LNCaP clone FGC (cell line): Measurements from ENCODE around the gene MUC4.
"Not testable (repeated sequence)": the region's sequence is repeated elsewhere in the genome, so short reads cannot be mapped to it uniquely, and the experiment has no call there.

ENCODE experiments used
- DNase-seq: peaks from one replicate; pipeline ENCODE4 v3.0.0-alpha.2; 2011; ENCODE audit warnings: low read depth
- H3K4me3 ChIP-seq: 2 replicates; pipeline ENCODE4 v1.5.1; 2011; ENCODE audit warnings: mild to moderate bottlenecking, low read depth, low read length, control low read depth
- TF ChIP-seq, protein P1 (sequence below): IDR thresholded peaks from 2 replicates; pipeline ENCODE4 v1.5.1; 2012; ENCODE audit warnings: mild to moderate bottlenecking; ENCODE audit not compliant: control insufficient read depth, insufficient read depth; ENCODE audit errors: extremely low read depth

Gene MUC4

DNA sequence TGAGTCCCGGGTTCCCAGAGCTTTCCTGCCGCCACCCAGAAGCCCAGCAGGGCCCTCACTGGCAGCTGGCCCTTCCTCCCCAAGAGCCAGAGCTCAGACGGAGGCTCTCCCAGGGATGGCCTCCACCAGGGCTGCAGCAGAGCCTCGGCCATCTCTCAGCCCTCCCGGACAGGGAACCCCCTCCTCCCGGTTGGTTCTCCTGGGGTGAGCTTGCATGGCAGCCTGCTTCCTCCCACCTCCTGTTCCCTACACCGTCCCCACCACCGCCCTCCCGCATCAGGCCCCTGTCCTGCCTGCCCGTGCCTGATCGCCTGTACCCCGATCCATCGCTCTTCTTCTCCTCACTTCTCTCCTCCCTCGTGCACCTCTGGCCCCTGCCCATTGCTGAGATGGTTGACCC is 24.1 kb upstream of the MUC4 start:
- no peak for DNase-seq
- TF ChIP-seq, protein P1, sequence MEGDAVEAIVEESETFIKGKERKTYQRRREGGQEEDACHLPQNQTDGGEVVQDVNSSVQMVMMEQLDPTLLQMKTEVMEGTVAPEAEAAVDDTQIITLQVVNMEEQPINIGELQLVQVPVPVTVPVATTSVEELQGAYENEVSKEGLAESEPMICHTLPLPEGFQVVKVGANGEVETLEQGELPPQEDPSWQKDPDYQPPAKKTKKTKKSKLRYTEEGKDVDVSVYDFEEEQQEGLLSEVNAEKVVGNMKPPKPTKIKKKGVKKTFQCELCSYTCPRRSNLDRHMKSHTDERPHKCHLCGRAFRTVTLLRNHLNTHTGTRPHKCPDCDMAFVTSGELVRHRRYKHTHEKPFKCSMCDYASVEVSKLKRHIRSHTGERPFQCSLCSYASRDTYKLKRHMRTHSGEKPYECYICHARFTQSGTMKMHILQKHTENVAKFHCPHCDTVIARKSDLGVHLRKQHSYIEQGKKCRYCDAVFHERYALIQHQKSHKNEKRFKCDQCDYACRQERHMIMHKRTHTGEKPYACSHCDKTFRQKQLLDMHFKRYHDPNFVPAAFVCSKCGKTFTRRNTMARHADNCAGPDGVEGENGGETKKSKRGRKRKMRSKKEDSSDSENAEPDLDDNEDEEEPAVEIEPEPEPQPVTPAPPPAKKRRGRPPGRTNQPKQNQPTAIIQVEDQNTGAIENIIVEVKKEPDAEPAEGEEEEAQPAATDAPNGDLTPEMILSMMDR = no peak
- H3K4me3 ChIP-seq = no peak overlapping the region

GRCh38 chr3:195834675-195835583 is 23.2 kb upstream of the MUC4 start:
- no peak for DNase-seq
- no peak overlapping the region for H3K4me3 ChIP-seq
- TF ChIP-seq, protein P1 = no peak

DNA sequence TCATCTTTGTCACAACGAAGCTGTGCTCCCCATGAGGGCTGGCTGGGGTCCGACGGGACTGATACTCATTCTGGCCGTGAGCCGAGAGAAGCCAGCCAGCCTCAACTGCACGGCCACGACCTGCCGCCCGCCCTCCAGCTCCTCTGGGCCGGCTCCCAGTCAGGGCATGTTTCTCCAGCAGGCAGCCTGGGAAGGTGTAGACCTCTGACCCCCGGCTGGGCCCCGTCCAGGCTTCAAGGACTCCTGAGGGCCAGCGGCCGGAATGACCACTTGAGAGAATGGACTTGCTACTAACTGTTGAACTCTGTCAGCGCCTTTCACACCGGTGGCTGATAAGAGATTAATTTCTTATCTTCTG is 18.1 kb upstream of the MUC4 start:
- TF ChIP-seq, protein P1 = no peak
- no peak overlapping the region for H3K4me3 ChIP-seq
- no peak for DNase-seq

DNA sequence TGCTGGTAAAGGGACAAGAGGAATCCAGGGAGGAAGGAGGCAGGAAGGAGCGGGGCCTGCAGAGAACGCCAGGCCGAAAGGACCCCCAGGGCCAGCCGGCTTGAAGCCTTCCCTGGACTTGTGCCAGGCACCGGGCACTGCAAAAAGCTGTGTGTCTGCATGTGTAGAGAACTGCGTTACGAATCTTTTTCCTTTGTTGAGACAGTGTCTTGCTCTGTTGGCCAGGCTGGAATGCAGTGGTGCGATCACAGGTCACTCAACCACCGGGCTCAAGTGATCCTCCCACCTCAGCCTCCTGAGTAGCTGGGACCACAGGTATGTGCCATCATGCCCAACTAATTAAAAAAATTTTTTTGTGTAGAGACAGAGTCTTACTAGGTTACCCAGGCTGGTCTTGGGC is 17.0 kb upstream of the MUC4 start:
- DNase-seq = no peak
- no peak overlapping the region for H3K4me3 ChIP-seq
- TF ChIP-seq, protein P1 = no peak

- TF ChIP-seq, protein P1 = no peak
- DNase-seq = no peak
- no peak overlapping the region for H3K4me3 ChIP-seq
Observed at GRCh38 chr3:195825857-195826804, 14.4 kb upstream of the MUC4 start.

- TF ChIP-seq, protein P1 = no peak
- no peak overlapping the region for H3K4me3 ChIP-seq
- no peak for DNase-seq
Observed at GRCh38 chr3:195825191-195825588, 13.5 kb upstream of the MUC4 start.

- DNase-seq, H3K4me3 ChIP-seq: not testable (repeated sequence)
Observed at GRCh38 chr3:195824425-195825190, 12.9 kb upstream of the MUC4 start.
